Gastroesophageal sphincter (tissue), 4 donors: ENCODE results near the gene AIG1. TPM values are rescaled to one million over a fixed set of nuclear protein-coding genes. Genes with fewer than 3 reads are reported as not detected.

ENCODE experiments used
- ATAC-seq: fragments of 150-250 bp; one replicate; pipeline ENCODE4 v1.9.1; 2016; ENCODE audit warnings: mild to moderate bottlenecking, moderate library complexity
- H3K27ac ChIP-seq, 4 donors: fragments of 200-600 bp; sonication (generic) in 3 of 4; 1 replicate in 3 of 4; 2 replicates in 1 of 4; pipeline ENCODE4 v1.5.1; 2016 to 2019
- H3K27me3 ChIP-seq: fragments of 200-600 bp; sonication (generic); one replicate; pipeline ENCODE4 v1.5.1; 2019
- H3K36me3 ChIP-seq, 2 donors: fragments of 200-600 bp; sonication (generic); one replicate each; pipeline ENCODE4 v1.5.1; 2019; ENCODE audit warnings: control low read depth in 1 of 2
- H3K4me1 ChIP-seq, 3 donors: fragments of 200-600 bp; sonication (generic); 1 replicate in 2 of 3; 2 replicates in 1 of 3; pipeline ENCODE4 v1.5.1; 2016 to 2019; ENCODE audit warnings: control low read depth in 2 of 3
- H3K4me3 ChIP-seq, 2 donors: fragments of 200-600 bp; sonication (generic); one replicate each; pipeline ENCODE4 v1.5.1; 2019; ENCODE audit warnings: mild to moderate bottlenecking in 1 of 2, moderate library complexity in 1 of 2
- H3K9me3 ChIP-seq, 3 donors: fragments of 200-600 bp; sonication (generic); one replicate each; pipeline ENCODE4 v1.5.1; 2017 to 2019; ENCODE audit warnings: control low read depth in 2 of 3
- CTCF ChIP-seq, 4 experiments: fragments of 200-600 bp in 2 of 4; fragments of 450-650 bp in 2 of 4; sonication (generic) in 1 of 4; IDR thresholded peaks; one replicate each; pipeline ENCODE4 v1.5.1; 2017 to 2019; ENCODE audit warnings: antibody characterized with exemption in 4 of 4, mild to moderate bottlenecking in 2 of 4, moderate library complexity in 2 of 4
- EP300 ChIP-seq: sonication (generic); formaldehyde crosslinking; IDR thresholded peaks from one replicate; pipeline ENCODE4 v1.6.1; 2017; ENCODE audit warnings: antibody characterized with exemption, mild to moderate bottlenecking
- POLR2A ChIP-seq, 2 donors: fragments of 450-650 bp; IDR thresholded peaks; one replicate each; pipeline ENCODE4 v1.6.1; 2017; ENCODE audit warnings: antibody characterized with exemption in 2 of 2, mild to moderate bottlenecking in 2 of 2, moderate library complexity in 1 of 2
- POLR2AphosphoS5 ChIP-seq: sonication (generic); formaldehyde crosslinking; IDR thresholded peaks from one replicate; pipeline ENCODE4 v1.6.1; 2017; ENCODE audit warnings: antibody characterized with exemption
- WGBS, 2 donors: methylation state at CpG; one replicate each; pipeline ENCODE4 v1.1.5; 2018; ENCODE audit warnings: low coverage in 1 of 2; 5-methylcytosine and 5-hydroxymethylcytosine counted together
- total RNA-seq, 4 donors: library from RNA; depleted of rRNA; stranded (reverse); fragments of >200 nt; gene quantifications; one replicate each; pipeline ENCODE4 v1.1.0, GENCODE V29; 2016

AIG1 gene
- total RNA-seq, 4 donors from 2014 or later = 24.0 to 42.0 (median 31.5) TPM

DNA sequence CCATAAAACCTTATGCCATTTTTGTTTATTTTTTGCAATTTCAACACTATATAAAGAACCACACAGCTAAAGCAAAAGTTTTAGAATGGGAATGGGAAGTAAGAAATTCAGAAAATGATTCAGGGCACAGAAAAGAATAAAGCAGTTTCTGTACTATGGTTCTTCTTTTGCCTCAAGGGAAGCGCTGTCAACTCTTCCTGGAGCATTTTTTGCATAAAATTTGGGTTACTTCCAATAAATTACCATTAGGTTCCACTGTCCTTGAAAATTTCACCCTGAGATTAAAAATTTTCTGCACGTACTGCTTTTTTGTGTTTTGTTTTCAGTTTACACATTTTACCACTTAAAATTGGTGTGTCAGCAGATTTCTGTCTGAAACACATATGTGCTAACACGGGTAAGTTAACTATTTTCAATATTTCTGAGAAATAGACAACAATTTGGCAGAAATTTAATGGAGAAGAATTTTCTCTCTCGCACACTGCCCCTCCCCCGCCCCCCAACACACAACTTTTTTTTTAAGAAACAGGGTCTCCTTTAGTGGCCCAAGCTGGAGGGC is 310.2 kb downstream of the AIG1 start:
- WGBS, 2 donors = 69 to 74% methylated on average over 5 of the region's 5 CpGs
- Histone ChIP-seq H3K4me1 (no peaks in the 10 kb centered on the region), H3K36me3 (no peaks in the 10 kb centered on the region), H3K9me3 (no peaks in the 10 kb centered on the region), H3K4me3 (no peak overlapping the region), H3K27me3 (no peaks in the 10 kb centered on the region), H3K27ac (no peak overlapping the region)
- TF ChIP-seq POLR2AphosphoS5 = no peak
- TF ChIP-seq POLR2A (IDR thresholded peaks at IDR 0.05) = no peak
- no peak for TF ChIP-seq EP300
- TF ChIP-seq CTCF (IDR thresholded peaks at IDR 0.05) = no peak
- no peak for ATAC-seq

DNA sequence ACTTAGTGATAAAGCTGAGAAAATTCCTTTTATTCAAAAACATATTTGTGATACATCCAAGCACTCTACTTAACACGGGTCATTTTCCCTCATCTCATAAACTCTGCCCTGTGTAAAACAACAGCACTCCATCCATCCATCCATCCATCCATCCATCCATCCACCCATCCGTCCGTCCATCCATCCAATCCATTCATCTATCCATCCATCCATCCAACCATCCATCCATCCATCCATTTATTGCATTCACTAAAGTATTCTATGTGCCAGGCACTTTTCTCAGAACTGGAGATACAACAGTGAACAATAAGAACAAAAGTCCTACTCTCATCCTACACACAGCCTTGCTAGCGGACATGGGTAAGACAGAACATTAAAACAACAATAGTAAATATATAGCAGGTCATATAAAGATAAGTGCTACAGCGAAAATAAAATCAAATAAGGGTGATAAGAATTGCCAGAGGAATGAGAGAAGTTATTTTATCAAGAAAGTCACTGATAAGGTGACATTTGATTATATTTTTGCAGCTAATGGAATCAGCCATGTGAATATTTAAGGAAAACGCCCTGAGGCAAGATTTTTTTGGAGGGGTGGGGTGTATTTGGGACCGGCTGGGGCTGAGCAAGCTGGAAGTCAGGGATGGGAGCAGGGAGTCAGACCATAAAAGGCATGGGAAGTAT is 311.7 kb downstream of the AIG1 start:
- WGBS, 2 donors = 76 to 78% methylated on average over 7 of the region's 7 CpGs
- TF ChIP-seq CTCF (IDR thresholded peaks at IDR 0.05) = no peak
- TF ChIP-seq POLR2A (IDR thresholded peaks at IDR 0.05) = no peak
- no peak for TF ChIP-seq POLR2AphosphoS5
- TF ChIP-seq EP300 = no peak
- ATAC-seq = no peak
- no peaks in the 10 kb centered on the region for H3K4me1 ChIP-seq
- H3K27me3 ChIP-seq = no peaks in the 10 kb centered on the region
- H3K4me3 ChIP-seq = no peak overlapping the region
- no peak overlapping the region for H3K27ac ChIP-seq
- H3K9me3 ChIP-seq = no peaks in the 10 kb centered on the region
- no peaks in the 10 kb centered on the region for H3K36me3 ChIP-seq

DNA sequence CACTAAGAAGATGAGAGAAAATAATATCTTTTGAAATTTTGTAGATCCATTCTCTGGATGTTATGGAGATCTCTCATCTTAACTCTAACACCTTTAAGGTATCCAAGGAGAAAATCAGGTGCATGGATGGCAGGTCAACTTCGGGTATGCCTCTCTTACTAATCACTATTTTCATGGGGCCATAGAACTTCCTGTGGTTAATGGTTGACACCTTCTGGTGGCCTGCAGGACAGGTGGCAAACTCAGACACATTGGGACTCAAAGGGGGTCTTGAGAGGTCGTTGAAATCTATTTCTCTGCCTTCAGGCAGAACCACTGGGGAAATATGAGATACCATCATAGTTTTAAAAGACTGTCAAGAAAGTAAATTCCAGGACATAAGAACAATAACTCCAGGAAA is 313.3 kb downstream of the AIG1 start:
- Histone ChIP-seq H3K27ac (no peak overlapping the region), H3K27me3 (no peaks in the 10 kb centered on the region), H3K36me3 (no peaks in the 10 kb centered on the region), H3K4me3 (no peak overlapping the region), H3K4me1 (no peaks in the 10 kb centered on the region), H3K9me3 (no peaks in the 10 kb centered on the region)
- 70 to 75% methylated on average over 2 of the region's 2 CpGs for WGBS, 2 donors
- no peak for ATAC-seq
- TF ChIP-seq EP300 (no peak), POLR2A (IDR thresholded peaks at IDR 0.05) (no peak), POLR2AphosphoS5 (no peak), CTCF (IDR thresholded peaks at IDR 0.05) (no peak)

- WGBS, 2 donors = 78 to 81% methylated on average over 4 to 5 of the region's 5 CpGs
- Histone ChIP-seq H3K9me3 (no peaks in the 10 kb centered on the region), H3K27ac (no peak overlapping the region), H3K4me3 (no peak overlapping the region), H3K36me3 (no peaks in the 10 kb centered on the region), H3K4me1 (no peaks in the 10 kb centered on the region), H3K27me3 (no peaks in the 10 kb centered on the region)
- ATAC-seq = no peak
- TF ChIP-seq CTCF (IDR thresholded peaks at IDR 0.05) = no peak
- no peak for TF ChIP-seq POLR2AphosphoS5
- no peak for TF ChIP-seq EP300
- no peak for TF ChIP-seq POLR2A (IDR thresholded peaks at IDR 0.05)
These were observed 314.4 kb downstream of the AIG1 start for GRCh38 chr6:143375022-143375585.

- ATAC-seq = no peak
- H3K27me3 ChIP-seq = no peaks in the 10 kb centered on the region
- H3K9me3 ChIP-seq = no peaks in the 10 kb centered on the region
- no peak overlapping the region for H3K27ac ChIP-seq
- H3K4me1 ChIP-seq = no peaks in the 10 kb centered on the region
- 96% methylated on average over 3 of the region's 3 CpGs; no CpG with 5 or more reads in 1 of the 2 donors for WGBS, 2 donors
- no peak for TF ChIP-seq EP300
- no peak for TF ChIP-seq POLR2A (IDR thresholded peaks at IDR 0.05)
- TF ChIP-seq CTCF (IDR thresholded peaks at IDR 0.05) = no peak
- TF ChIP-seq POLR2AphosphoS5 = no peak
- H3K4me3 ChIP-seq = no peak overlapping the region
- no peaks in the 10 kb centered on the region for H3K36me3 ChIP-seq
These were observed 315.7 kb downstream of the AIG1 start for GRCh38 chr6:143376375-143376774.
